ENCODE results near the gene CCDC188. TPM values are rescaled to one million over a fixed set of nuclear protein-coding genes. Genes with fewer than 3 reads are reported as not detected.

Gene CCDC188
- total RNA-seq, 6 donors from 2014 or later: 0.46 to 2.1 (median 1.2) TPM

DNA sequence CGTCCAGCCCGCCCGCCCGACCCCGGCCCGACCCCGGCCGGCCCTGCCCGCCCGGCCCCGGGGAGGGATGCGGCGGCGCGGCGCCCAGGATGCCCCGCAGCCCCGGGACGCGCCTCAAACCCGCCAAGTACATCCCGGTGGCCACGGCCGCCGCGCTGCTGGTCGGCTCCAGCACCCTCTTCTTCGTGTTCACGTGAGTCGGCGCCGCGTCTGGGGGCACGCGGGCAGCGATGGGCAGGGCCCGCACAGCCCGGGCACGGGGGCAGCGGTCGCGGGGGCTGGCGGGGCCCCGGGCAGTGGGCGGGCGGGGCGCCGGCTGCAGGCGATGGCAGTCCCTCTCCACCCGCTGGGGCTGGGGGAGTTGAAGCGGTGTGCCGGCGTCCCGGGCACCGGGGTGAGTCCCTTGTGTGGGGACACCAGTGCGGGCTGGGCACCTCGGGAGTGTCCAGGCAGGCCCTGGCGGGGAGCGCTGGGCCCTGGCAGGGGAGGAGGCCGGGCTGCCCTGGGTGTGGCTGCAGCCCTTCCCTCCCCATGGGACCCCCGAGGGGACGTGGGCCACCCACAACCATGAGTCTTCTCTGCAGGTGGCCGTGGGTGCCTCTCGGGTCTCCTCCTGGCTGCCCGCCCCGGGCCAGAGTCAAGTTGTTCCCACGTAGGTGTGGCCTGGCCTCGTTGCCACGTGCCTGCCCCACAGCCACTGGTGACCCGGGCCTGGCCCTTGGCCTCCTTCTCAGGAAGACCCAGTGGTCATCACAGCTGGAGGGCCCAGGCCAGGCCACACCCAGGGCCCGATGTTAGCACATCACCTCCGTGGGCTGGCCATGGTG is 18.8 kb downstream of the CCDC188 start:
- Histone ChIP-seq H3K4me1 (peaks cover 35 to 62% (median 41%) of the 10 kb centered on the region in 4 donors), H3K36me3 (peaks cover 0 to 7% (median 5%) of the 10 kb centered on the region in 4 donors), H3K27ac (peak overlapping the region; percentile 62 to 92 (median 72)), H3K9me3 (no peaks in the 10 kb centered on the region), H3K4me3 (peak overlapping the region; percentile 80 to 97 (median 95)), H3K27me3 (no peaks in the 10 kb centered on the region)
- TF ChIP-seq, protein P1, sequence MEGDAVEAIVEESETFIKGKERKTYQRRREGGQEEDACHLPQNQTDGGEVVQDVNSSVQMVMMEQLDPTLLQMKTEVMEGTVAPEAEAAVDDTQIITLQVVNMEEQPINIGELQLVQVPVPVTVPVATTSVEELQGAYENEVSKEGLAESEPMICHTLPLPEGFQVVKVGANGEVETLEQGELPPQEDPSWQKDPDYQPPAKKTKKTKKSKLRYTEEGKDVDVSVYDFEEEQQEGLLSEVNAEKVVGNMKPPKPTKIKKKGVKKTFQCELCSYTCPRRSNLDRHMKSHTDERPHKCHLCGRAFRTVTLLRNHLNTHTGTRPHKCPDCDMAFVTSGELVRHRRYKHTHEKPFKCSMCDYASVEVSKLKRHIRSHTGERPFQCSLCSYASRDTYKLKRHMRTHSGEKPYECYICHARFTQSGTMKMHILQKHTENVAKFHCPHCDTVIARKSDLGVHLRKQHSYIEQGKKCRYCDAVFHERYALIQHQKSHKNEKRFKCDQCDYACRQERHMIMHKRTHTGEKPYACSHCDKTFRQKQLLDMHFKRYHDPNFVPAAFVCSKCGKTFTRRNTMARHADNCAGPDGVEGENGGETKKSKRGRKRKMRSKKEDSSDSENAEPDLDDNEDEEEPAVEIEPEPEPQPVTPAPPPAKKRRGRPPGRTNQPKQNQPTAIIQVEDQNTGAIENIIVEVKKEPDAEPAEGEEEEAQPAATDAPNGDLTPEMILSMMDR (IDR thresholded peaks at IDR 0.05): peak in 1 of 6 experiments; percentile 9
- TF ChIP-seq EP300 (IDR thresholded peaks at IDR 0.05): no peak
- no peak for TF ChIP-seq POLR2A (IDR thresholded peaks at IDR 0.05)
- 0% methylated on average over 1 to 13 of the region's 72 CpGs for WGBS, 2 donors
- peak; percentile 23 to 42 for ATAC-seq (ENCODE audit: low FRiP score in 2 of 2)
- peak; percentile 54 to 90 for DNase-seq

DNA sequence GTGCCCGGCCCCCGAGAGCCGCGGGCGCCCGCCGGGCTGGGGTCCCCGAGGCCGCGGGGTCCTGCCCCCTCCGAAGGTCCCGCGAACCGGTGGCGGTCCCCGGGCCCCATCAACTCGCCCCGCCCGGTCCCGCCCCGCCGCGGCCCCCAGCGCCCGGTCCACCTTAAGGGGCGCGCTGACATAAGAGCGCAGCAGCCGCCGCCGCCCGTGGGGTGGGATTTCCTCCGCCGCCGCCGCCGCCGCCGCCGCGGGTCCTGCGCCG is 19.3 kb downstream of the CCDC188 start, which contains the start of gene ZDHHC8:
Gene ZDHHC8, plus strand, starts transcription at position 208 of the 262 bp plus-strand sequence. CDS start 144 bp downstream, outside the sequence.
- no CpG with 5 or more reads among the region's 43 CpGs for WGBS, 2 donors
- DNase-seq (peak; percentile 31 to 92), ATAC-seq (ENCODE audit: low FRiP score in 2 of 2) (peak in 1 of 2 donors; percentile 76)
- peaks cover 0 to 13% (median 10%) of the 10 kb centered on the region in 4 donors for H3K36me3 ChIP-seq
- H3K4me1 ChIP-seq: peaks cover 32 to 57% (median 38%) of the 10 kb centered on the region in 4 donors
- H3K9me3 ChIP-seq: no peaks in the 10 kb centered on the region
- no peak for TF ChIP-seq POLR2AphosphoS5 (IDR thresholded peaks at IDR 0.05)
- TF ChIP-seq, protein P1 (IDR thresholded peaks at IDR 0.05): peak in 1 of 6 experiments; percentile 16
- no peaks in the 10 kb centered on the region for H3K27me3 ChIP-seq
- H3K4me3 ChIP-seq: peak within 1 kb of the TSS; percentile 80 to 99 (median 97)
- H3K27ac ChIP-seq: peak within 1 kb of the TSS; percentile 81 to 94 (median 92)

DNA sequence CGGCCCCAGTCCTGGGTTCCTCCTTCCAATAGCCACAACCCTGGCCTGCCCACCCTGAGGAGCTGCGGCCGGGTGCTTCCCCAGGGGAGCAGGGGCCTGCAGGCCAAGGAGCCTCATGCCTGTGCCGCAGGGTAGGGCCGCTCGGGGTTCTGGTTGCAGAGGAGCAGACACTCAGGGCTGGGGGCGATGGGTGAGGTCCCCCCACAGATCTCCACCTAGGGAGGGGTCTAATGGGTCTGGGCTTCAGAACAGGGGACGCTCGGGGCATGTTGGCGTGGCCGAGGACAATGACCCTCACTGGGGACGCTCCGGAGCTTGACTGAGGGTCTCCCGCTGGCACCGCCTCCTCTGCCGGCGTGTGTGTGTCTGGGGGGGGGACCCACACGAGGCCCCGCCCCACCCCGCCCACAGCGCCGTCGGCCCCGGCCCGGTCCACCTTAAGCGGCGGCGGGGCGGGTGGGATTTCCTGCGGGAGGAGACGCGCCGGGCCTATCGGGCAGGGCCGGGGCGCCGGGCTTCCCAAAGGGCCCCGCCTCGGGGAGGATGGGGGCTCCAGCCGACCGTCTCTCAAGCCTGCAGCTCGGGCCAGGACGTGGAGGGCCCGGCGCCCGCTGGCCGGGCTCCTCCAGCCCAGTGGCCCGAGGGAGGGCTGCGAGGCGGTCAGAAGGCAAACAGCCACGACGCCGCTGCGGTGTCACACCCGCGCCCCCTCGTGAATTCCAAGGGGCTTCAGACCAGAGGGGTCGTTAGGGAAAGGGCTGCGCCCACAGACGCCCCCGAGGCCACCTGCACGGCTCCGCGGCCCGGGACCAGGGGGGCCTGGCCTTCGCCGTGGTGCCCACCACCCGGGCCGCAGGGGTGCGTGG is 19.9 kb downstream of the CCDC188 start:
- Histone ChIP-seq H3K4me3 (peak overlapping the region; percentile 80 to 99 (median 97)), H3K9me3 (no peaks in the 10 kb centered on the region), H3K36me3 (peaks cover 0 to 18% (median 15%) of the 10 kb centered on the region in 4 donors), H3K27me3 (no peaks in the 10 kb centered on the region), H3K4me1 (peaks cover 30 to 51% (median 34%) of the 10 kb centered on the region in 4 donors), H3K27ac (peak overlapping the region; percentile 81 to 94 (median 92))
- DNase-seq: peak; percentile 90 to 95
- ATAC-seq (ENCODE audit: low FRiP score in 2 of 2): peak; percentile 83 to 94
- 10% methylated on average over 13 of the region's 70 CpGs; no CpG with 5 or more reads in 1 of the 2 donors for WGBS, 2 donors
- TF ChIP-seq EP300 (IDR thresholded peaks at IDR 0.05): no peak
- peak in 3 of 4 donors; percentile 26 to 40 (median 31) for TF ChIP-seq POLR2A (IDR thresholded peaks at IDR 0.05)
- TF ChIP-seq, protein P1 (IDR thresholded peaks at IDR 0.05): no peak
- TF ChIP-seq POLR2AphosphoS5 (IDR thresholded peaks at IDR 0.05): peak; percentile 20 to 58

DNA sequence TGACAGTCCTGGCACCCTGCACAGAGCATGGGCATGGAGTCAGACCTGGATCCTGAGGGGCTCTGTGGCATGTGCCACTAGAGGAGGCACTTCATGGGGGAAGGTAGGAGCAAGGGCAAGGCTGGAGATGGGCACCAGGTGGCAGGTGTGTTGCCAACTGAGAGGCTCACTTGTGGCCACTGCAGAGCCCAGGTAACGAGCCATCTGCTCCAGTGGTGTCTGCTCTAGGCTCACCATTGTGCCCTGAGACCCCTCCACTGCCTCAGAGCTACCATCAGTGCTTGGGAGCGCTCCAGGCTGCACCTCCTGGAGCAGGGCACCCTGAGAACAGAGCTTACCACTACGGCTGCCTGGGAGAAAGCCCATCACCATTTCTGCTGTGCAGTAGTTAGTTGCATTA is 20.5 kb downstream of the CCDC188 start:
- Histone ChIP-seq H3K27me3 (no peaks in the 10 kb centered on the region), H3K4me1 (peaks cover 25 to 45% (median 27%) of the 10 kb centered on the region in 4 donors), H3K27ac (peak overlapping the region in 3 of 4 donors; percentile 92 to 94 (median 93)), H3K9me3 (no peaks in the 10 kb centered on the region), H3K36me3 (peaks cover 0 to 25% (median 22%) of the 10 kb centered on the region in 4 donors), H3K4me3 (peak overlapping the region in 3 of 4 donors; percentile 80 to 97 (median 97))
- TF ChIP-seq, protein P1 (IDR thresholded peaks at IDR 0.05): no peak
- TF ChIP-seq EP300 (IDR thresholded peaks at IDR 0.05) (no peak), POLR2AphosphoS5 (IDR thresholded peaks at IDR 0.05) (no peak), POLR2A (IDR thresholded peaks at IDR 0.05) (no peak)
- no peak for ATAC-seq (ENCODE audit: low FRiP score in 2 of 2)
- DNase-seq: no peak
- 75% methylated on average over 3 of the region's 3 CpGs; no CpG with 5 or more reads in 1 of the 2 donors for WGBS, 2 donors
